H1 (cell line): ENCODE measurements around the gene ARHGEF1. TPM values are rescaled to one million over a fixed set of nuclear protein-coding genes. Genes with fewer than 3 reads are reported as not detected.

Source experiments
- polyA plus RNA-seq, 7 experiments: library from polyadenylated mRNA; depleted of rRNA in 3 of 7; stranded (reverse) in 5 of 7; unstranded in 2 of 7; fragments of >200 nt in 5 of 7; fragments of 200-250 nt in 2 of 7; gene quantifications; 1 replicate in 5 of 7; 2 replicates in 1 of 7; 4 replicates in 1 of 7; pipeline versions ENCODE4 v1.2.1 to v1.2.3, GENCODE V29; 2011 to 2013; ENCODE audit warnings: missing spikeins in 2 of 7, mixed read lengths in 2 of 7
- total RNA-seq: library from RNA; stranded (reverse); fragmentation: NEBNext Ultra II Directional; extraction: Animal tissue kit (Norgen Biotek cat#: 25700); gene quantifications from 2 replicates; pipeline ENCODE4 v1.2.1, GENCODE V29; 2021
- TF ChIP-seq, protein P1 (sequence below): IDR thresholded peaks from 2 replicates; pipeline ENCODE4 v1.6.1; 2012; ENCODE audit warnings: inconsistent platforms

The ARHGEF1 gene
- total and polyA plus RNA-seq, 2 of the 8 experiments (the other 6 are each of a cell fraction or from before 2014, with no cell fraction given), result 23.0 to 49.0 TPM

DNA sequence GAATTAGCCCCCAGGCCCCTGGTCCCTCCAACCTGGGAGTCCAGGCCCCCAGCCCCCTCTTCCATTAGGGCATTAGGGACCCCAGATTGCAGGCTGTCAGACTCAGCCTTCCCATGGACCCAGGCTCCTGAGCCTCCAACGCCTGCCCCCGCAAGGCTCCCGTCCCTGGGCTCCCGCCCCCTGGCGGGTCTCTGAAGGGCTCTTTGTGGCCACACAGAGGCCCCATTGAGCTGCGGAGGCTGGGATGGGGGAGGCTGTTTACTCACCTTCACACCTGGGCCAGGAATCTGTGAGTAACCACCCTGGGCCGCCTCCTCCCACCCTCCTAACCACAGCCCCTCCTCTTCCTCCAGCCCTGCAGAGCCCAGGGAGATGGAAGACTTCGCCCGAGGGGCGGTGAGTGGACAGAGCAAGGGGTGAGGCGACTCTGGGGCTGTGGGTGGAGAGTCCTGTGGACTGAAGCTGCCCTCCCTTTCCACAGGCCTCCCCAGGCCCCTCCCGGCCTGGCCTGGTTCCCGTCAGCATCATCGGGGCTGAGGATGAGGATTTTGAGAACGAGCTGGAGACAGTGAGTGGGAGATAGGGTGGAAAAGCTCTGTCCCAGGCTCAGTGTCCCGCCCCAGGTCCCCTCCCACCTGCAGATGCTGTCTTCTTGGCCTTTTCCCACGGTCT is 4.9 kb downstream of the ARHGEF1 start (continued):
- TF ChIP-seq, protein P1, sequence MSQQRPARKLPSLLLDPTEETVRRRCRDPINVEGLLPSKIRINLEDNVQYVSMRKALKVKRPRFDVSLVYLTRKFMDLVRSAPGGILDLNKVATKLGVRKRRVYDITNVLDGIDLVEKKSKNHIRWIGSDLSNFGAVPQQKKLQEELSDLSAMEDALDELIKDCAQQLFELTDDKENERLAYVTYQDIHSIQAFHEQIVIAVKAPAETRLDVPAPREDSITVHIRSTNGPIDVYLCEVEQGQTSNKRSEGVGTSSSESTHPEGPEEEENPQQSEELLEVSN, result no peak
